Measurements from ENCODE around the gene GAL3ST1. TPM values are rescaled to one million over a fixed set of nuclear protein-coding genes. Genes with fewer than 3 reads are reported as not detected.

The GAL3ST1 gene
- total and polyA plus RNA-seq, 2 donors (not counting 1 experiment from before 2014, with no cell fraction given): 0.70 TPM; not detected in 1

GRCh38 chr22:30539368-30539767, 35.1 kb downstream of the GAL3ST1 start:
- no peaks in the 10 kb centered on the region for H3K79me2 ChIP-seq (ENCODE audit: control insufficient read depth, insufficient read depth, low read length)
- Mint-ChIP-seq H3K4me1 (peaks cover 5% of the 10 kb centered on the region), H3K9me3 (ENCODE audit: insufficient read depth) (no peaks in the 10 kb centered on the region), H3K27me3 (peaks cover 40% of the 10 kb centered on the region), H3K4me3 (no peak overlapping the region), H3K27ac (no peak overlapping the region)
- no peak overlapping the region for H3K9ac ChIP-seq (ENCODE audit: low read length)
- no peak overlapping the region for H3K27ac ChIP-seq (ENCODE audit: low read length in 2 of 2)
- WGBS (ENCODE audit: insufficient coverage): no CpG with 5 or more reads among the region's 1 CpG
- no peak overlapping the region for H2AFZ ChIP-seq (ENCODE audit: insufficient read depth, low read depth, low read length, poor library complexity, severe bottlenecking)
- POLR2A ChIA-PET: no interaction called here
- H3K36me3 ChIP-seq (replicated peaks in 1 of 2; ENCODE audit: control extremely low read depth in 1 of 2, control insufficient read depth in 1 of 2, extremely low read depth in 1 of 2, insufficient read depth in 2 of 2, low read length in 1 of 2): no peaks in the 10 kb centered on the region
- H3K4me2 ChIP-seq (replicated peaks; ENCODE audit: low read depth, low read length, poor library complexity, severe bottlenecking): no peak overlapping the region
- DNase-seq (no peak), ATAC-seq (ENCODE audit: low read depth) (no peak)
- no peaks in the 10 kb centered on the region for H3K4me1 ChIP-seq (ENCODE audit: control insufficient read depth in 2 of 2, insufficient read depth in 2 of 2, low read length in 2 of 2)
- intact Hi-C loops (cut with micrococcal nuclease): no loop called here
- peaks cover 0 to 20% (median 4%) of the 10 kb centered on the region in 4 experiments for H3K27me3 ChIP-seq (replicated peaks in 1 of 4; ENCODE audit: control extremely low read depth in 1 of 4, control insufficient read depth in 3 of 4, insufficient read depth in 4 of 4, low read length in 3 of 4)
- peaks cover 0 to 3% (median 0%) of the 10 kb centered on the region in 3 donors for H3K9me3 ChIP-seq (ENCODE audit: control extremely low read depth in 1 of 3, control insufficient read depth in 2 of 3, insufficient read depth in 1 of 3, low read length in 2 of 3)
- TF ChIP-seq EZH2 (IDR thresholded peaks at IDR 0.05; ENCODE audit: borderline replicate concordance, insufficient read depth, low read depth, low read length, poor library complexity, severe bottlenecking) (no peak), CTCF (IDR thresholded peaks at IDR 0.05) (no peak)
- CTCF ChIA-PET: no interaction called here
- no peak overlapping the region for H3K4me3 ChIP-seq (ENCODE audit: control extremely low read depth in 1 of 5, extremely low read depth in 1 of 5, insufficient read depth in 1 of 5, low read depth in 2 of 5, low read length in 4 of 5)
- no peaks in the 10 kb centered on the region for H4K20me1 ChIP-seq (ENCODE audit: control insufficient read depth, insufficient read depth, low read length, poor library complexity, severe bottlenecking)

GRCh38 chr22:30538280-30538679, 36.2 kb downstream of the GAL3ST1 start:
- no peaks in the 10 kb centered on the region for H4K20me1 ChIP-seq (ENCODE audit: control insufficient read depth, insufficient read depth, low read length, poor library complexity, severe bottlenecking)
- H3K4me1 Mint-ChIP-seq: peaks cover 5% of the 10 kb centered on the region
- H3K27ac Mint-ChIP-seq: no peak overlapping the region
- H3K4me2 ChIP-seq (replicated peaks; ENCODE audit: low read depth, low read length, poor library complexity, severe bottlenecking): no peak overlapping the region
- no peaks in the 10 kb centered on the region for H3K79me2 ChIP-seq (ENCODE audit: control insufficient read depth, insufficient read depth, low read length)
- no peak overlapping the region for H3K4me3 Mint-ChIP-seq
- no peak overlapping the region for H2AFZ ChIP-seq (ENCODE audit: insufficient read depth, low read depth, low read length, poor library complexity, severe bottlenecking)
- ATAC-seq (ENCODE audit: low read depth): no peak
- TF ChIP-seq CTCF (IDR thresholded peaks at IDR 0.05) (no peak), EZH2 (IDR thresholded peaks at IDR 0.05; ENCODE audit: borderline replicate concordance, insufficient read depth, low read depth, low read length, poor library complexity, severe bottlenecking) (no peak)
- H3K27ac ChIP-seq (ENCODE audit: low read length in 2 of 2): no peak overlapping the region
- no peaks in the 10 kb centered on the region for H3K36me3 ChIP-seq (replicated peaks in 1 of 2; ENCODE audit: control extremely low read depth in 1 of 2, control insufficient read depth in 1 of 2, extremely low read depth in 1 of 2, insufficient read depth in 2 of 2, low read length in 1 of 2)
- no peak for DNase-seq
- WGBS (ENCODE audit: insufficient coverage): 93% methylated on average over 5 of the region's 6 CpGs
- intact Hi-C loops (cut with micrococcal nuclease): no loop called here
- no peaks in the 10 kb centered on the region for H3K9me3 ChIP-seq (ENCODE audit: control extremely low read depth in 1 of 3, control insufficient read depth in 2 of 3, insufficient read depth in 1 of 3, low read length in 2 of 3)
- no peaks in the 10 kb centered on the region for H3K4me1 ChIP-seq (ENCODE audit: control insufficient read depth in 2 of 2, insufficient read depth in 2 of 2, low read length in 2 of 2)
- no peak overlapping the region for H3K4me3 ChIP-seq (ENCODE audit: control extremely low read depth in 1 of 5, extremely low read depth in 1 of 5, insufficient read depth in 1 of 5, low read depth in 2 of 5, low read length in 4 of 5)
- H3K9ac ChIP-seq (ENCODE audit: low read length): no peak overlapping the region
- ChIA-PET CTCF (no interaction called here), POLR2A (no interaction called here)
- H3K27me3 ChIP-seq (replicated peaks in 1 of 4; ENCODE audit: control extremely low read depth in 1 of 4, control insufficient read depth in 3 of 4, insufficient read depth in 4 of 4, low read length in 3 of 4): peaks cover 0 to 16% (median 3%) of the 10 kb centered on the region in 4 experiments
- H3K27me3 Mint-ChIP-seq: peaks cover 42% of the 10 kb centered on the region
- H3K9me3 Mint-ChIP-seq (ENCODE audit: insufficient read depth): no peaks in the 10 kb centered on the region

Measured in B cell (primary cell).